Measurements from ENCODE around the gene SP110. TPM values are rescaled to one million over a fixed set of nuclear protein-coding genes. Genes with fewer than 3 reads are reported as not detected.
"Not testable (repeated sequence)": the region's sequence is repeated elsewhere in the genome, so short reads cannot be mapped to it uniquely, and the experiment has no call there.

The SP110 gene
- total RNA-seq, 1 donor from 2014 or later = 121 TPM

DNA sequence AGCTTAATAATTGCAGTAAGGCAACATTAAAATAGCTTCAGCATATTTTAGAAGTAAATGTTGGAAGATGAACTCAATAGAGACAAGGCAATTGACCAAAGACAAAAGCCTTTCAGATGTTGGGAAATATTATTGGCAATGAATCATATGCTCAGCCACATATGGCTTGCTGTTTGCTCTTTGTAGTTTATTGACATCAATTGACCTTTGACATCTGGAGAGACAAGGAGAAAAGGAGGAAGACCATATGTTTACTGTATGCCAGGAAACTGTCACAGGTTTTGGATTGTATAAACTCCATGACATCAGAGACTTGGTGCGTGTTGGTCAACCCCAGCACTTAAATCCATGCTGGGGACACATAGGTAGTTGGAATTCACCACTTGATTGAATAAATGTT, 90.4 kb downstream of the SP110 start:
- Mint-ChIP-seq H3K9me3 (no peaks in the 10 kb centered on the region), H3K27me3 (ENCODE audit: low read depth) (peaks cover 9% of the 10 kb centered on the region), H3K4me3 (ENCODE audit: low read depth) (no peak overlapping the region), H3K36me3 (ENCODE audit: low read depth) (no peaks in the 10 kb centered on the region), H3K27ac (no peak overlapping the region), H3K4me1 (ENCODE audit: low read depth) (peaks cover 14% of the 10 kb centered on the region)
- DNase-seq (ENCODE audit: low spot score) = no peak
- intact Hi-C loops (cut with micrococcal nuclease) = no loop called here

DNA sequence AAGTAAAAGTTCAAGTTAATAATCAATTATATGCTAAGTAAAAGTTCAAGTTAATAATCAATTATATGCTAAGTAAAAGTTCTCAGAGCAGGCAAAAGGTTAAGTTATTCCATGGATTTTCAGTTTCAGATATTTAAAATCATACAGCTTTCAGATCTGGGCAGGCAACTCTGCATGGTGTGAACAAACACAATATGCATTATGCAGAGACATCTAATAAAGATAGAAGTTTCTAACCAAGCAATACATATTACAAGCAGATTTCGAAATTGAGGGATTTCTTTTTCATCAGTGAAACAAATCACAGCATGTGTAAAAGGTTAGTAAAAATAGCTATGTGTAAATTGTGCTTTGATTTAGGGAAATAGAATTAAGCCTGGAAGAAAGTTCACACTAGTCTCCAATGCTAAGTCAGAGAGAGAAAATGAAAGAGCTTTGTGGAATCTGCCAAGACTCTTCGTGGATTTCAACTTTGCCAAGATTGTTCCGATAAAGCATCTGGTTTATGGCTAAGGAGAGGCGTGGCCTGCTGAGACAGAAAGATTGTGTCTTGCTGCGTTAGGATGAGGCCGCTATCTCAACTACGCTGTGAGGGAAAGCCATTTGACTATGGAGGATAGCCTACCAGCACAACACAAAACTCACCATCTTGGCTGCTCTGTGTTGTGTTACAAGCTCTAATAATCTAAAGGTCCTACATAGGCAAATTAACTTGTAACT, 91.0 kb downstream of the SP110 start:
- Mint-ChIP-seq H3K27me3 (ENCODE audit: low read depth) (peaks cover 9% of the 10 kb centered on the region), H3K4me3 (ENCODE audit: low read depth) (no peak overlapping the region), H3K4me1 (ENCODE audit: low read depth) (peaks cover 15% of the 10 kb centered on the region), H3K36me3 (ENCODE audit: low read depth) (no peaks in the 10 kb centered on the region), H3K9me3 (no peaks in the 10 kb centered on the region), H3K27ac (no peak overlapping the region)
- DNase-seq (ENCODE audit: low spot score) = no peak
- intact Hi-C loops (cut with micrococcal nuclease) = no loop called here

DNA sequence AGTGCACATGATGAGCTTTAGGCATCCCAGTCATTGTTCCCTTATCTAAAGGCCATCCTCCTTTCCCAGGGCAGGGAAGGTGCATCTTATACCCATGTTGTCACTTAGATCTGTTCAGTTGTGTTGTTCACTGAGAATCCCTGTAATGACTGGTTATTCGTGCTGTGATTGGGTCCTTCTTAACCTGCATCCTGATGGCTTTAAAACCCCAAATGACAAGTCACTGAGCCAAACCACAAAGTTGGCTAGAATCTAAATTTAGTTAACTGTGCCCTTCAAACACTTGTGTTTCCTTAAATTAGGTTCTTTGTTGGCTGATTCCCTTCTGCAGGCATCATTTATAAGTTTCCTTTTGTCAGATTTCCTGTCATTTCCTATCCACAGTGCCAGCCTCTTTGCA, 92.6 kb downstream of the SP110 start:
- no peak for DNase-seq (ENCODE audit: low spot score)
- Mint-ChIP-seq H3K27ac (no peak overlapping the region), H3K36me3 (ENCODE audit: low read depth) (no peaks in the 10 kb centered on the region), H3K4me3 (ENCODE audit: low read depth) (no peak overlapping the region), H3K27me3 (ENCODE audit: low read depth) (peaks cover 9% of the 10 kb centered on the region), H3K4me1 (ENCODE audit: low read depth) (peaks cover 15% of the 10 kb centered on the region), H3K9me3 (no peaks in the 10 kb centered on the region)
- intact Hi-C loops (cut with micrococcal nuclease) = no loop called here

DNA sequence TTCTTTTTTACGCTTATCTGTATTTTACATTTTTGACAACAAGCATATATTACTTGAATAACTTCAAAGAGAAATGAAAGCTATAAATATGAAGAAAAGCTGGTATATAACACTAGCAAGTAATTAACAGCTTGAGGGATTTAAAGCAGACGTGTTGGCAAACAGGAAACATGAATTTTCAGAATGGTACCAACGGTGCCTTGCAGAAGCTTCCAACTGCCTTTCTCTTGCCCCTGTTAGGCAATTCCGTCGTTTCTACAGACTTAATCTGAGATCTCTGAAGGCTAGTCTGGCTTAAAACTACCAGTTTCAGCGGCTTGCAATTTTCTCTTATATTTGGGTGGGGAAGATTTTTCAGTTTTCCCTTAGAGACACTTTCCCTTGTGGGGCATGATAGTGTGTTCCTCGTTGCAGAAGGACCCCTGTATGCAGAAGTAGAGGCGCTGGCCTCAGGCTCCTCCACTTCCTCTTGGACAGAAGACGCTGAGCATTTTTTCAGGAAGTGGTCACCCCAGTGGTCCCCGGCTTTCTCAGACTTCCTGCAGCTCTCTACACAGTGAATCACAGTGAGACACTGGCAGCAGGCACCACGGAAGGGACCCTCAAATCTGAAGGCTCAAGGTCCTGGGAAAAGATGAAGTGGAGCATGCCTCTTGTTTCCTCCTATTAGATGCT, 94.9 kb downstream of the SP110 start:
- Mint-ChIP-seq H3K9me3 (no peaks in the 10 kb centered on the region), H3K4me1 (ENCODE audit: low read depth) (peaks cover 15% of the 10 kb centered on the region), H3K27me3 (ENCODE audit: low read depth) (peaks cover 7% of the 10 kb centered on the region), H3K4me3 (ENCODE audit: low read depth) (no peak overlapping the region), H3K27ac (no peak overlapping the region), H3K36me3 (ENCODE audit: low read depth) (no peaks in the 10 kb centered on the region)
- intact Hi-C loops (cut with micrococcal nuclease) = no loop called here
- DNase-seq (ENCODE audit: low spot score) = no peak

DNA sequence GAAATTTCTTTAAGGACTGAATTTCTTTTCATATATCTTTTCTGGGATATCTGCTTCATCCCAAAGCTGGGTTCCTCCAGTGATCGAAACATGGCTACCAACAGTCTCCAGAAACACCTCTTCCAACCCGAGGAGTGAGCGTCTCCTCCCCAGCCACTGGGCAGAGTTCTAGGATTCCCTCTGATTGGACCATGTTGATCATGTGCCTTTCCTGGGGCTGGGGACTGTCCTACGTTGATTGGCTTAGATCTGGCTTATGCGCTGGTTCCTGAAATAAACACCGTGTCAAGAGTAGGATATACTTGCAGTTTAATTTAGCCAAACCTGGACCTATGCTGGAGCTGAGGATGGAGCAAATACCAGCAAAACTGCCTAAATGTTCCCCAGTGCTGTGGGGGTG, 95.5 kb downstream of the SP110 start:
- Mint-ChIP-seq H3K4me1 (ENCODE audit: low read depth) (peaks cover 15% of the 10 kb centered on the region), H3K36me3 (ENCODE audit: low read depth) (no peaks in the 10 kb centered on the region), H3K27ac (no peak overlapping the region), H3K27me3 (ENCODE audit: low read depth) (peaks cover 7% of the 10 kb centered on the region), H3K4me3 (ENCODE audit: low read depth) (no peak overlapping the region), H3K9me3 (no peaks in the 10 kb centered on the region)
- intact Hi-C loops (cut with micrococcal nuclease) = no loop called here
- no peak for DNase-seq (ENCODE audit: low spot score)

DNA sequence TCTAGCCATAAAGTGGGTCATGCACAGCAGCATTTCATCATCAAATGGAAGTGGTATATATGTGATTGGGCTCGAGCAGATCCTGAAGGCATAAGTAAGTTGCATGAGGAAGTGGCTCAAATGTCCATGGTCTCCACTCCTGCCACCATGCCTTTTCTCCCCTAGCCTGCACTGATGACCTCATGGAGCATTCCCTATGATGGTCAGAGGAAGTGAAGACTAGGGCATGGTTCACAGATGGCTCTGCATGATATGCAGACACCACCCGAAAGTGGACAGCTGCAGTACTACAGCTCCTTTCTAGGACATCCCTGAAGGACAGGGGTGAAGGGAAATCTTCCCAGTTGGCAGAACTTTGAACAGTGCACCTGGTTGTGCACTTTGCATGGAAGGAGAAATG, 99.4 kb downstream of the SP110 start:
- H3K4me3 Mint-ChIP-seq (ENCODE audit: low read depth); H3K4me1 Mint-ChIP-seq (ENCODE audit: low read depth); H3K27ac Mint-ChIP-seq; DNase-seq (ENCODE audit: low spot score); H3K36me3 Mint-ChIP-seq (ENCODE audit: low read depth); H3K27me3 Mint-ChIP-seq (ENCODE audit: low read depth); H3K9me3 Mint-ChIP-seq; intact Hi-C loops (cut with micrococcal nuclease): not testable (repeated sequence)

DNA sequence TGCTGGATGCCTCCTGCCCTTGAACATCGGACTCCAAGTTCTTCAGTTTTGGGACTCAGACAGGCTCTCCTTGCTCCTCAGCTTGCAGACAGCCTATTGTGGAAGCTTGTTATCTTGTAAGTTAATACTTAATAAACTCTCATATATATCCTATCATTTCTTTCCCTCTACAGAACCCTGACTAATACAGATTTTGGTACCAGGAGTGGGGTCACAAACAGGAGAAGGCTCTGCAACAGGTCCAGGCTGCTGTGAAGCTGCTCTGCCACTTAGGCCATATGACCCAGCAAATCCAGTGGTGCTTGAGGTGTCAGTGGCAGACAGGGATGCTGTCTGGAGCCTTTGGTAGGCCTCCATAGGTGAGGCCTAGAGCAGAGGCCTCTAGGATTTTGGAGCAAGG, 100.0 kb downstream of the SP110 start:
- H3K4me3 Mint-ChIP-seq (ENCODE audit: low read depth); H3K4me1 Mint-ChIP-seq (ENCODE audit: low read depth); H3K27ac Mint-ChIP-seq; H3K27me3 Mint-ChIP-seq (ENCODE audit: low read depth); intact Hi-C loops (cut with micrococcal nuclease); H3K36me3 Mint-ChIP-seq (ENCODE audit: low read depth); DNase-seq (ENCODE audit: low spot score); H3K9me3 Mint-ChIP-seq: not testable (repeated sequence)

Other genes starting within 250 kb of the SP110 start
- 6.7 and 7.8 TPM in 2 replicates for gene SLC16A14, start 151.1 kb downstream of the SP110 start, total RNA-seq
- gene SP140, start 5.8 kb upstream of the SP110 start, total RNA-seq = 316 and 317 TPM in 2 replicates
- 55.7 and 59.1 TPM in 2 replicates for gene SP140L, start 107.2 kb upstream of the SP110 start, total RNA-seq
- 153 and 158 TPM in 2 replicates for gene SP100, start 196.2 kb upstream of the SP110 start, total RNA-seq